ENCODE measurements around the gene GNG7. TPM values are rescaled to one million over a fixed set of nuclear protein-coding genes. Genes with fewer than 3 reads are reported as not detected.

Gene GNG7
- total RNA-seq, 1 experiment from 2014 or later: 1.1 TPM

- no peak for TF ChIP-seq EZH2phosphoT487 (IDR thresholded peaks at IDR 0.05; ENCODE audit: borderline replicate concordance, low read length)
- TF ChIP-seq EZH2 (IDR thresholded peaks at IDR 0.05; ENCODE audit: low read length, unreplicated experiment): no peak
- TF ChIP-seq, protein P1, sequence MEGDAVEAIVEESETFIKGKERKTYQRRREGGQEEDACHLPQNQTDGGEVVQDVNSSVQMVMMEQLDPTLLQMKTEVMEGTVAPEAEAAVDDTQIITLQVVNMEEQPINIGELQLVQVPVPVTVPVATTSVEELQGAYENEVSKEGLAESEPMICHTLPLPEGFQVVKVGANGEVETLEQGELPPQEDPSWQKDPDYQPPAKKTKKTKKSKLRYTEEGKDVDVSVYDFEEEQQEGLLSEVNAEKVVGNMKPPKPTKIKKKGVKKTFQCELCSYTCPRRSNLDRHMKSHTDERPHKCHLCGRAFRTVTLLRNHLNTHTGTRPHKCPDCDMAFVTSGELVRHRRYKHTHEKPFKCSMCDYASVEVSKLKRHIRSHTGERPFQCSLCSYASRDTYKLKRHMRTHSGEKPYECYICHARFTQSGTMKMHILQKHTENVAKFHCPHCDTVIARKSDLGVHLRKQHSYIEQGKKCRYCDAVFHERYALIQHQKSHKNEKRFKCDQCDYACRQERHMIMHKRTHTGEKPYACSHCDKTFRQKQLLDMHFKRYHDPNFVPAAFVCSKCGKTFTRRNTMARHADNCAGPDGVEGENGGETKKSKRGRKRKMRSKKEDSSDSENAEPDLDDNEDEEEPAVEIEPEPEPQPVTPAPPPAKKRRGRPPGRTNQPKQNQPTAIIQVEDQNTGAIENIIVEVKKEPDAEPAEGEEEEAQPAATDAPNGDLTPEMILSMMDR (conservative IDR thresholded peaks at IDR 0.05; ENCODE audit: low read depth, low read length): no peak
- Histone ChIP-seq H3K4me2 (ENCODE audit: low read length) (peak overlapping the region; percentile 92), H3K4me3 (ENCODE audit: low read length) (no peak overlapping the region), H3K27me3 (ENCODE audit: low read length) (no peaks in the 10 kb centered on the region), H3K4me1 (ENCODE audit: insufficient read depth, low read length) (peaks cover 5% of the 10 kb centered on the region; the same call in 1 of the 2 replicates), H3K36me3 (ENCODE audit: low read depth, low read length) (peaks cover 14% of the 10 kb centered on the region), H3F3A (ENCODE audit: low read length, unreplicated experiment) (no peaks in the 10 kb centered on the region), H3K9me2 (replicated peaks; ENCODE audit: low read length) (no peaks in the 10 kb centered on the region), H3K9ac (ENCODE audit: low read length) (no peak overlapping the region), H3K79me2 (ENCODE audit: low read length) (peaks cover 38% of the 10 kb centered on the region), H2AFZ (ENCODE audit: low read length) (no peak overlapping the region), H3K27ac (ENCODE audit: low read length) (peak overlapping the region; percentile 67; the same call in 1 of the 2 replicates), H3K9me3 (ENCODE audit: low read length) (no peaks in the 10 kb centered on the region), H4K20me1 (ENCODE audit: low read length) (peaks cover 17% of the 10 kb centered on the region)
- ATAC-seq: no peak
- intact Hi-C loops (cut with micrococcal nuclease): no loop called here
- DNase-seq: no peak
- CTCF ChIA-PET: interaction anchor here (0.6 kb wide), 1 partner anchor 15 kb away, joined by 3 read pairs; no protein-coding TSS in a partner anchor
- POLR2A ChIA-PET (ENCODE audit: unreplicated experiment): no interaction called here
- no TSS peak for BruUV-seq (replicated peaks)
Observed at GRCh38 chr19:2479556-2480194, 222.8 kb downstream of the GNG7 start.

DNA sequence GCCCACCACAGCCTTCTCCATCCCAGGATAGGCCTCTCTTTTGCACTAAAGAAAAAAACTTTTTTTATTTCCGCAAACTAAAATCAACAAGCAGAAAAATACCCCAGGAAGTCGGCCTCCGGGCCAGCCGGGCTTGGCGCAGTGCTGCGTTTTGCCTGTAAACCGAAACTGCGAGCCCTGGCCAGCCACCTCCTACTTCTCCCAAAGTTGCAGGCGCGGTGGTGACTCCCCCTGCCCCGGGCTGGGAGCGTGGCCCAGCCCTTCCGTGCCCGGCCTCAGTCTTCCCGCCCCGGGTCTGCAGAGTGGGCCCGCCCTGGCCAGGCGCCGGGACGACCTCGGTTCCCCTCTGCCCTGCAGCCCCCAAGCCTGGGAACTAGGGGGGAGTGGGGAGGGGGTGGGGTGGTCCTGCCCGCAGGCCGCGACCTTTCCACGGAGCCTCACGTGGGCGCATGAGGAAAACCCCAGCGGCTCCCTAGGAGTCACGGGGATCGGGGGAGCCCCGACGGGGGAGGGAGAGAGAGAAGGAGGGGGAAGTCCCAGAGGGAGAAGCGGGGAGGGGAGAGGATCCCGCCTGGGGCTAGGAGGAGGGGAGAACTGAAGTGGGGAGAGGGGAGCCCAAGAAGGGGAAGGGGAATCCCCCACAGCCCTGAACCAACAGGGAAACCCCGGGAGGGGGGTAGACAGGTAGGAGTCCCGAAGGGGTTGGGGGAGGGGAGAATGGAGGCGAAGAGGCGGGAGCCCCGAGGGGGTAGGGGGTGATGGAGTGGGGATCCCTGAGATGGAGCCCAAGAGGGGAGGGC, 223.5 kb downstream of the GNG7 start:
- ChIA-PET POLR2A (ENCODE audit: unreplicated experiment) (interaction anchor here (0.6 to 1.7 kb wide), 4 partner anchors 51 to 100 kb away, joined by 3 to 19 read pairs (median 4); no protein-coding TSS in a partner anchor), CTCF (interaction anchor here (0.5 kb wide), 1 partner anchor 137 kb away, joined by 6 read pairs; no protein-coding TSS in a partner anchor)
- H3K4me3 ChIP-seq (ENCODE audit: low read length): peak overlapping the region; percentile 100
- peak overlapping the region; percentile 67 for H3K27ac ChIP-seq (ENCODE audit: low read length)
- no peaks in the 10 kb centered on the region for H3F3A ChIP-seq (ENCODE audit: low read length, unreplicated experiment)
- H2AFZ ChIP-seq (ENCODE audit: low read length): no peak overlapping the region
- no peaks in the 10 kb centered on the region for H3K9me3 ChIP-seq (ENCODE audit: low read length)
- H4K20me1 ChIP-seq (ENCODE audit: low read length): peaks cover 17% of the 10 kb centered on the region
- H3K79me2 ChIP-seq (ENCODE audit: low read length): peaks cover 38% of the 10 kb centered on the region
- ATAC-seq (peak; percentile 34), DNase-seq (peak; percentile 68)
- peaks cover 14% of the 10 kb centered on the region for H3K36me3 ChIP-seq (ENCODE audit: low read depth, low read length)
- H3K9ac ChIP-seq (ENCODE audit: low read length): peak overlapping the region; percentile 86
- intact Hi-C loops (cut with micrococcal nuclease): no loop called here
- H3K27me3 ChIP-seq (ENCODE audit: low read length): no peaks in the 10 kb centered on the region
- H3K4me2 ChIP-seq (ENCODE audit: low read length): peak overlapping the region; percentile 92
- TF ChIP-seq EZH2phosphoT487 (IDR thresholded peaks at IDR 0.05; ENCODE audit: borderline replicate concordance, low read length) (no peak), EZH2 (IDR thresholded peaks at IDR 0.05; ENCODE audit: low read length, unreplicated experiment) (no peak)
- TF ChIP-seq, protein P1 (conservative IDR thresholded peaks at IDR 0.05; ENCODE audit: low read depth, low read length): no peak
- peaks cover 5% of the 10 kb centered on the region; the same call in 1 of the 2 replicates for H3K4me1 ChIP-seq (ENCODE audit: insufficient read depth, low read length)
- BruUV-seq (replicated peaks): no TSS peak
- no peaks in the 10 kb centered on the region for H3K9me2 ChIP-seq (replicated peaks; ENCODE audit: low read length)
